HG03432 (cell line): ENCODE data around the gene PPP1R15A.
"Not testable (repeated sequence)": the region's sequence is repeated elsewhere in the genome, so short reads cannot be mapped to it uniquely, and the experiment has no call there.

Source experiments
- ATAC-seq: cut with Tn5 transposase; IDR thresholded peaks from one replicate; pipeline ENCODE4 v1.9.1; 2021; ENCODE audit warnings: mild to moderate bottlenecking, moderate library complexity; ENCODE audit not compliant: unreplicated experiment

PPP1R15A gene

DNA sequence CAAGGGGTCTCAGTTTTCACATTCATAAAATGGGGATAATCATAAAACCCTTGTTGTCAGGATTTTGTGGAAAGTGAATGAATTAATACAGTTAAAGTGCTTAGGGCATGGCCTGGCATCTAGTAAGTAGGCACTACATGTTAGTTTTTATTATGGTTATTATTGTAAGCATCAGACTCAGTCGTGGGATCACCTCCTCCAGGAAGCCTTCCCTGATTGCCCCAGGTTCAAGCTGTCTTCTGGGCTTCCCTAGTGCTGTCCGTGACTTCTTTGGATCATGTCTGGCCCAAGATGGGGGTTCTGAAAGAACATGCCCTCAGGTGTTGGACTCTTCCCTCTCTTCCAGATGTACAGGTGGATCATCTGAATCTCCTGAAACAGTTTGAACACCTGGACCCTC is 38.6 kb downstream of the PPP1R15A start:
- ATAC-seq: no peak

GRCh38 chr19:48913114-48913889 is 41.1 kb downstream of the PPP1R15A start:
- no peak for ATAC-seq

DNA sequence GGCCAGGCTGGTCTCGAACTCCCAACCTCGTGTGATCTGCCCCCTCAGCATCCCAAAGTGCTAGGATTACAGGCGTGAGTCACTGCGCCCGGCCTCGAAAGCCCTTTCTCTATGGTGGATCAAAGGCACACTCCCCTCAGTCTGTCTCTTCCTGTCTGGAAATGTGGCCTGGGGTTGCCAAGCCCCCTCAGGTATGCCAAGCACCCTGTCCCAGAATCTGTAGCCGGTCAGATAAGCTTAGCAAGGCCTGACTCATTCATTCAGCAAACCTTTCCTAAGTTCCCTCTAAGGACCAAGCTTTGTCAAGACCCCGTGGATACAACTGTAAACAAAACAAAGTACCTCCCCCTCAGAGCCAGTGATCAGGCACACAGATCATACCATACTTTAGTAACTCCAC is 42.0 kb downstream of the PPP1R15A start:
- no peak for ATAC-seq

DNA sequence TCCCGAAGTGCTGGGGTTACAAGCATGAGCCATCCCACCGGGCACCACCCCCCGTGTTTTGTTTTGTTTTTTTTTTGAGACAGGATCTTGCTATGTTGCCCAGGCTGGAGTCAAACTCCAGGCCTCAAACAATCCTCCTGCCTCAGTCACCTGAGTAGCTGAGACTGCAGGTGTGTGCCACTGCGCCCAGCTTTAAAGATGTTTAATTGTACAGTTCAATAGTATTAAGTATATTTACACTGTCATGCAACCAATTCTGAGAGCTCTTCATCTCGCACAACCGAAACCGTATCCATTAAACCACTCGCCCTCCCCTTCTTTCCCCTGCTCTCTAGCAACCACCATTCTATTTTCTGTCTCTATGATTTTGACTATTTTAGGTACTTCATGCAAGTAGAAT is 43.5 kb downstream of the PPP1R15A start:
- ATAC-seq: no peak

GRCh38 chr19:48918071-48918470 is 45.9 kb downstream of the PPP1R15A start:
- ATAC-seq: no peak

DNA sequence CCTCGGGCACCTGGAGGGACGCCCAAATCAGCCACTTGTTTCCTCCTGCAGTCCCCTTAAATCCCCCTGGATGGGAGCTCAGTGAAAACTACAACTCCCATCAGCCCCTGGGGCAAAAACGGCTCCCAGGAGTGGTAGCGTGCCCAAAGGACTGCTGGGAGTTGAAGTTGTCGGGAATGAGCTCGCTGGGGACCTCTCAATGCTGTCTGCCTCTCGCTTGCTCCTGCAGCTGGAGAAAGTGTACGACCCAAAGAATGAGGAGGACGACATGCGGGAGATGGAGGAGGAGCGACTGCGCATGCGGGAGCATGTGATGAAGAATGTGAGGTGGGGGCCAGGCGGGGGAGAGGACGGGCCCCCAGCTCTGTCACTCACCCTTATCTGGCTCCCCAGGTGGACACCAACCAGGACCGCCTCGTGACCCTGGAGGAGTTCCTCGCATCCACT is 46.6 kb downstream of the PPP1R15A start:
- ATAC-seq: no peak

DNA sequence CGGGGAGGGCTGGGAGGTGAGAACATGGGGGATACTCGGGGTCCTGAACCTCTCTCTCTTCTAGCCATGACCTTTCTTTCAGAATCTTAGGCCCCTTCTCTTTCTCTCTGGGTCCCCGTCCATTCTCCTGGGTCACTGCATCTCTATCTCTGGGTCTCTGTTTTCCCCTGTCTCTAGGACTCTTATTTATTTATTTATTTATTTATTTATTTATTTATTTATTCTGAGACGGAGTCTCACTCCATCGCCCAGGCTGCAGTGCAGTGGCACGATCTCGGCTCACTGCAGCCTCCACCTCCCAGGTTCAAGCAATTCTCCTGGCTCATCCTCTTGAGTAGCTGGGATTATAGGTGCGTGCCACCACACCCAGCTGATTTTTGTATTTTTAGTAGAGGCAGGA is 47.0 kb downstream of the PPP1R15A start:
- ATAC-seq: not testable (repeated sequence)

DNA sequence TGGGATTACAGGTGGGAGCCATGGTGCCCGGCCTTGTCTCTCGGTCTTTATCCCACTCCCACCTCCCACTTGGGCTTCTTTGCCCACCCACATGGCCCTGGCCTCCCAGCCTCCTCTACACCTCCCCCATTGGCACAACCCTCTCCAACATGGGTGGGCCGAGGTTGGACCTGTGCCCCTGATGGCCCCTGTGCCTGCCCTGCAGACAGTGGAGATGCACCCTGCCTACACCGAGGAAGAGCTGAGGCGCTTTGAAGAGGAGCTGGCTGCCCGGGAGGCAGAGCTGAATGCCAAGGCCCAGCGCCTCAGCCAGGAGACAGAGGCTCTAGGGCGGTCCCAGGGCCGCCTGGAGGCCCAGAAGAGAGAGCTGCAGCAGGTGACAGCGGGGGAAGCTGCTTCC is 48.7 kb downstream of the PPP1R15A start:
- ATAC-seq: no peak

- ATAC-seq: no peak
Observed at GRCh38 chr19:48921721-48922500, 49.7 kb downstream of the PPP1R15A start.

DNA sequence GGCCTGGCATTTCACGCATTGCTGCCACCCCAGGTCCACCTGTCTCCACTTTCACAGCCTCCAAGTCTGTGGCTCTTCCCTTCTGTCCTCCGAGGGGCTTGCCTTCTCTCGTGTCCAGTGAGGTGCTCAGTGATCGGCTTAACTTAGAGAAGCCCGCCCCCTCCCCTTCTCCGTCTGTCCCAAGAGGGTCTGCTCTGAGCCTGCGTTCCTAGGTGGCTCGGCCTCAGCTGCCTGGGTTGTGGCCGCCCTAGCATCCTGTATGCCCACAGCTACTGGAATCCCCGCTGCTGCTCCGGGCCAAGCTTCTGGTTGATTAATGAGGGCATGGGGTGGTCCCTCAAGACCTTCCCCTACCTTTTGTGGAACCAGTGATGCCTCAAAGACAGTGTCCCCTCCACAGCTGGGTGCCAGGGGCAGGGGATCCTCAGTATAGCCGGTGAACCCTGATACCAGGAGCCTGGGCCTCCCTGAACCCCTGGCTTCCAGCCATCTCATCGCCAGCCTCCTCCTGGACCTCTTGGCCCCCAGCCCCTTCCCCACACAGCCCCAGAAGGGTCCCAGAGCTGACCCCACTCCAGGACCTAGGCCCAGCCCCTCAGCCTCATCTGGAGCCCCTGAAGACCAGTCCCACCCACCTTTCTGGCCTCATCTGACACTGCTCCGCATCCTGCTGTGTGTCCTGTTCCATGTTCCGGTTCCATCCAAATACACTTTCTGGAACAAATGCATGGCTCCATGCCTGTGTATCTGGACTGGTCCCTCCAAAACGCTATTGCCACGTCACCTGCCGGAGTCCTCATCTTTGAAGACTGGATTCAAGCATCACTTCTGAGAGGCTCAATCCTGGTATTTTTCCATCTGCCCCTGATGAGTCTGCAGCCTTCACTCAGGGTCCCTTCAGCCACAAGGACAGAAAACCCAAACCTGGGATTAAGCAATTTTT is 50.6 kb downstream of the PPP1R15A start:
- ATAC-seq: no peak

GRCh38 chr19:48925240-48925843 is 53.1 kb downstream of the PPP1R15A start:
- no peak for ATAC-seq
